HG03039 (cell line): ENCODE data around the gene DERL2.

ENCODE experiments used
- ATAC-seq: cut with Tn5 transposase; IDR thresholded peaks from one replicate; pipeline ENCODE4 v1.9.1; 2021; ENCODE audit warnings: mild to moderate bottlenecking, moderate library complexity; ENCODE audit not compliant: unreplicated experiment

Gene DERL2

GRCh38 chr17:5502552-5502951 is 16.6 kb upstream of the DERL2 start:
- no peak for ATAC-seq

- ATAC-seq: no peak
Measured at GRCh38 chr17:5501685-5502084, 15.7 kb upstream of the DERL2 start.

GRCh38 chr17:5500589-5501391 is 14.8 kb upstream of the DERL2 start:
- ATAC-seq: no peak

GRCh38 chr17:5500247-5500588 is 14.2 kb upstream of the DERL2 start:
- ATAC-seq: no peak

- ATAC-seq: no peak
Measured at GRCh38 chr17:5499476-5500231, 13.7 kb upstream of the DERL2 start.

GRCh38 chr17:5492970-5493369 is 7.0 kb upstream of the DERL2 start:
- ATAC-seq: no peak

GRCh38 chr17:5488752-5489151 is 2.8 kb upstream of the DERL2 start:
- no peak for ATAC-seq

GRCh38 chr17:5486206-5487124 is 487 bp upstream of the DERL2 start, which contains the start of gene MIS12:
Gene MIS12 (plus strand): TSS chr17:5486566. CDS start chr17:5488863, 2,297 bp downstream.
- peak; percentile 85 for ATAC-seq

GRCh38 chr17:5481451-5481850 is 4.5 kb downstream of the DERL2 start:
- no peak for ATAC-seq

GRCh38 chr17:5480962-5481361 is 5.0 kb downstream of the DERL2 start:
- ATAC-seq: no peak

- no peak for ATAC-seq
Measured at GRCh38 chr17:5478992-5479391, 7.0 kb downstream of the DERL2 start.

GRCh38 chr17:5473906-5474305 is 12.1 kb downstream of the DERL2 start:
- no peak for ATAC-seq

- no peak for ATAC-seq
Measured at GRCh38 chr17:5472511-5472910, 13.5 kb downstream of the DERL2 start.

- ATAC-seq: no peak
Measured at GRCh38 chr17:5468075-5468473, 17.9 kb downstream of the DERL2 start.

- ATAC-seq: no peak
Measured at GRCh38 chr17:5467416-5467815, 18.6 kb downstream of the DERL2 start.

GRCh38 chr17:5466295-5466694 is 19.7 kb downstream of the DERL2 start:
- no peak for ATAC-seq

- ATAC-seq: no peak
Measured at GRCh38 chr17:5464717-5465507, 21.1 kb downstream of the DERL2 start.

GRCh38 chr17:5446786-5447185 is 39.2 kb downstream of the DERL2 start:
- ATAC-seq: no peak

GRCh38 chr17:5444209-5444608 is 41.8 kb downstream of the DERL2 start:
- no peak for ATAC-seq

- no peak for ATAC-seq
Measured at GRCh38 chr17:5443728-5444127, 42.2 kb downstream of the DERL2 start.

GRCh38 chr17:5439446-5439764 is 46.6 kb downstream of the DERL2 start:
- ATAC-seq: no peak
